GM12874 (cell line): ENCODE measurements around the gene ASB2.

Experiments used
- CTCF ChIP-seq: IDR thresholded peaks from 2 replicates; pipeline ENCODE4 v1.5.1; 2011; ENCODE audit warnings: low read depth, mild to moderate bottlenecking, control low read depth, low read length, moderate library complexity; ENCODE audit not compliant: insufficient read depth

The ASB2 gene

GRCh38 chr14:93977790-93978581 is 1.6 kb upstream of the ASB2 start:
- no peak for TF ChIP-seq CTCF

- no peak for TF ChIP-seq CTCF
These were observed 801 bp upstream of the ASB2 start for GRCh38 chr14:93977171-93977570.

- TF ChIP-seq CTCF = no peak
These were observed 436 bp downstream of the ASB2 start for GRCh38 chr14:93975791-93976476.

- TF ChIP-seq CTCF = no peak
These were observed 1.5 kb downstream of the ASB2 start for GRCh38 chr14:93974833-93975232.

- TF ChIP-seq CTCF = no peak
These were observed 2.1 kb downstream of the ASB2 start for GRCh38 chr14:93974299-93974698.

GRCh38 chr14:93973607-93974006 is 2.8 kb downstream of the ASB2 start:
- TF ChIP-seq CTCF = no peak

GRCh38 chr14:93972618-93973205 is 3.7 kb downstream of the ASB2 start:
- TF ChIP-seq CTCF = no peak
